NCI-H2029 treated with DMSO at 0.1 percent for 48 hours (cell line): ENCODE data around the gene MTX1.
"Not testable (repeated sequence)": the region's sequence is repeated elsewhere in the genome, so short reads cannot be mapped to it uniquely, and the experiment has no call there.

Source experiments
- DNase-seq: peaks from one replicate; lab custom pipeline; 2025; lab: John Stamatoyannopoulos, UW

Gene MTX1

GRCh38 chr1:155188268-155188667, 20.2 kb upstream of the MTX1 start:
- DNase-seq = no peak

GRCh38 chr1:155189926-155190325, 18.6 kb upstream of the MTX1 start:
- DNase-seq = not testable (repeated sequence)

- DNase-seq = no peak
Measured at GRCh38 chr1:155191904-155192303, 16.6 kb upstream of the MTX1 start.

- DNase-seq = peak; percentile 72
Measured at GRCh38 chr1:155192346-155193274, 15.9 kb upstream of the MTX1 start.

GRCh38 chr1:155193275-155193990, 15.1 kb upstream of the MTX1 start:
- DNase-seq = peak; percentile 82

GRCh38 chr1:155193991-155194240, 14.6 kb upstream of the MTX1 start:
- not testable (repeated sequence) for DNase-seq

GRCh38 chr1:155195201-155196102, 13.0 kb upstream of the MTX1 start:
- no peak for DNase-seq

GRCh38 chr1:155196103-155196892, 12.2 kb upstream of the MTX1 start:
- DNase-seq = no peak

- DNase-seq = no peak
Measured at GRCh38 chr1:155196893-155197638, 11.4 kb upstream of the MTX1 start.

- DNase-seq = no peak
Measured at GRCh38 chr1:155197901-155198546, 10.5 kb upstream of the MTX1 start.

GRCh38 chr1:155198547-155198906, 10.0 kb upstream of the MTX1 start:
- DNase-seq = no peak

GRCh38 chr1:155199792-155200191, 8.7 kb upstream of the MTX1 start:
- no peak for DNase-seq

GRCh38 chr1:155200920-155201319, 7.6 kb upstream of the MTX1 start:
- no peak for DNase-seq

- no peak for DNase-seq
Measured at GRCh38 chr1:155202198-155202597, 6.3 kb upstream of the MTX1 start.

- no peak for DNase-seq
Measured at GRCh38 chr1:155202731-155203515, 5.6 kb upstream of the MTX1 start.

- DNase-seq = no peak
Measured at GRCh38 chr1:155205035-155205434, 3.5 kb upstream of the MTX1 start.

- no peak for DNase-seq
Measured at GRCh38 chr1:155205969-155206593, 2.4 kb upstream of the MTX1 start.

- peak; percentile 55 for DNase-seq
Measured at GRCh38 chr1:155206891-155207805, 1.3 kb upstream of the MTX1 start.
